ENCODE results near the gene CSTF3.
A peak's percentile ranks its signal among the peaks of the same experiment; 100 is the strongest.
"Not testable (repeated sequence)": the region's sequence is repeated elsewhere in the genome, so short reads cannot be mapped to it uniquely, and the experiment has no call there.

The CSTF3 gene

DNA sequence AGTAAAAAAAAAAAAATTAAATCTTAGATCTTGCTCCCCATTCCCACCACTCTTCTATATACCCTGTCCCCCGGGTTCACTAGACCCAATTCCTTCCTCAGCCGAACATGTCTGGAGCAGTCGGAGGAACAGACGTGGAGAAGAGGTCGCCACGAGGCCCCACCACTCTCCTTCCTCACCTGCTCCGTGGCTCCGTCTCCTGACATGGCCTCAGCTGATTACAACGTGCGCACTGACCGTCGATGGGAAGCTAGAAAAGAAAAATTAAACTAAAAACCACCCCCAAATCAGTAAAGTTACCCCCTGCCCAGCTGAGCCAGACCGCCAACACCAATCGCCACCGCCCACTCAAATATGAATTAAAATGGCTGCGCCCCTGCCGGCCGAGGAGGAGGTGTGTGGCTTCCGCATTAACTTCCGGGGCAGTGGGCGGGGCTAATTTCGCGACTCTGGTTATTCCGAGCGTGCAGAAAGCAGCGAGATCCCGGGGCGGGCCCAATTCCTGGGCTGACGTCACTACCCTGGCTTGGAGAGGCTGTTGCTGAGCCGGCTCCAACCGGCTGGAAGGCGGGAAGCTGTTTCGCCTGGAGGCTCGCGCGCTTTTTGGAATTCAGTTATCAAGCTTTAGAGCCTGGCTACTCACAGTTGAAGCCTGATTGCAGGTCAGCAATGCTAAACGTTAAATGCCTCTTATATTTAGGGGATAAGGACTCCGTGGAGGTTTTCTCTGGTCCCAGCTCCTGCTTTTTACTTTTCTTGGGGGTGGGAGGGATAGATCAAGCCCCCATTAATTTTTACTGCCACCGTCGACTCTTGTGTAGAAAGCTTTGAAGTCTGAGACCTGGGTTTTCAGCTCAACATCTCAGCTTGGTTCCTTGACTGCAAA, at the start of gene CSTF3:
Gene CSTF3 (minus strand): TSS at position 361 of the 886 bp plus-strand sequence. CDS start 155 bp downstream, at position 206.
- DNase-seq: peak; percentile 98 to 99

- DNase-seq: no peak
Measured at GRCh38 chr11:33208150-33208549, 46.9 kb upstream of the CSTF3 start.

DNA sequence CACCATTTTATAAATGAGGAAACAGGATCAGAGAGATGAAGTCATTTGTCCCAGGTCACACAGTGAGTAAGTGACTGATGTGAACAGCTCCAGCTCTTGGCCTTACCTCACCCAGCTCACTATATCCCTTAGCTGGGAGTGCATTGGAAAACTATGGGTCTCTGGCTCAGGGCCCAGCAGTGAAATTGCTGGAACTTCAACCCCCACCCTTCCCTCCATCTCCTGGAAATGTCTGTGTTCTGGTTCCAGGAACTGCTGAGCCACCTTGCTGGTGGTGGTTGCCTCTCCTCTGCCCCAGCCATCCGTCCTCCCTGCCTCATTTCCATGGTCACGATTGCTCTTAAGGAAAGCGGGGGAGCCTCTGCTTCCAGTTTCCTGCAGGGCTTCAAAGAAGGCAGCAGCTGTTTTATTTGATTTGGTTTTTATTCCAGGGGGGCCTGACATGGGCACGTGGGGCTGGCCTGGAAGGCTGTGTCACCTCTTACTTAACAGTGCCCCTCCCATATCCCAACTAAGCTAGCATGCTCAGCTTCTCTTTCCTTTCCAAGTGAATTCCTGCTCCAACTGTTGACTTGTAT, 46.2 kb upstream of the CSTF3 start:
- DNase-seq: no peak

DNA sequence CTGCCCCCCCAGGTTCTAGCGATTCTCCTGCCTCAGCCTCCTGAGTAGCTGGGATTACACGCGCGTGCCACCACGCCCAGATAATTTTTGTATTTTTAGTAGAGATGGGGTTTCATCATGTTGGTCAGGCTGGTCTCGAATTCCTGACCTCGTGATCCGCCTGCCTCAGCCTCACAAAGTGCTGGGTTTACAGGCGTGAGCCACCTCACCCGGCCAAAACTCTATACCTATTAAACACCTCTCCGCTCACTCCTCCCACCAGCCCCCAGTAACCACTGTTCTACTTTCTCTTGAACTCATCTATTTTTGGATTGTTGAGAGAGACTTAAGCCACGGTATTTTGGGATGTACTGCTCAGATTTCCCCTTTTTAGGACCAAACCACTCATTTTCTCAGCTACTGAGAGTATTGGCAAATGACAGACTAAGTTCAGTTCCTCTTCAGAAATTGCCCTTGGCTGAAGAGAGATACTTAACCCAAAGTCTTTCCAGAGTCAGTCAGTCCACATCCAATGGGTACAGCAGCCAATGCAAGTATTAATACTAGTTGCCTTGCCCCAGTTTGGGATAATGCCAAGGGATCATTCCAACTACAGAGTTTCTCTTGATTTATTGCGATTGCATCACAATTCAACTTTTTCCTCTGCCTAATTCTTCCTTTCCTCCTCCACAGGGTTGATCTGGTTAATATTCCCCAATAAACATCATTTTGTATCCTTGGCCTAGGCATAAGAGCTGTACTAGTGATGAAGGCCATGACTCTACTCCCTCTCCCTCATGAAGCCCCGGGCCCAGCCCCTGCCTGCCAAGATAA, 36.8 kb upstream of the CSTF3 start:
- DNase-seq: no peak

DNA sequence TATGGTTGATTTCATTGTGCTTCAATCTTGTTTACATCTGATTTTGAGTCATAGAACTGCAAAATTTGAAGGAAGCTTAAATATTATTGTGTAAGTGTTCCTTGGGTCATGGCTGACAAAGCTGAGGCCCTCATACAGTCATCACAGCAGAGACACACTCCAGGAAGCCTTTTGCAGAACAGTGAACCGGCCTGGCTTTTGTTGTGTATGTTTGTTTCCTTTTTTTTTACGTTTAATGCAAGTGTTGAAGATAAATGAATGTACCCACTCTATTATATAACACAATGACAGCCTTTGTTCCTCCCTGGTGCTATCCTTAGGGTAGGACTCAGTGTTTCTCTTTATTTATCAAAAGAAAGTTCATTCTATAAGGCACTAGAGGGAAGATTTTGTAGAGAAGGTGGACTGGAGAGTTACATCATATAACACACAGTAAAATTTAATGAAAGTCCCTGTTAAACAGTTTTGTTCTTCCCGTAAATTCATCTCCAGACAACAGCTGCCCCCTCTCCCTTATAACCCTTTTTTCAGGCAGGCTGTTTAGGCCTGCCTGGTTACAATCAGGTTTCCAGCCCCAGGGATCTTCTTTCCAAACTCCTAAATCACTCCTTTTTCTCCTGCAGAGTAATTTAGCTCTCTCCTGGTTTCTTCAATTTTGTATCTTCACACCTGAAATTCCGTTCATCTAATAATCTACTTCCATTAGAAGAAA, 34.3 kb upstream of the CSTF3 start:
- DNase-seq: no peak

GRCh38 chr11:33194455-33194854, 33.2 kb upstream of the CSTF3 start:
- no peak for DNase-seq

GRCh38 chr11:33191467-33191866, 30.2 kb upstream of the CSTF3 start:
- no peak for DNase-seq

DNA sequence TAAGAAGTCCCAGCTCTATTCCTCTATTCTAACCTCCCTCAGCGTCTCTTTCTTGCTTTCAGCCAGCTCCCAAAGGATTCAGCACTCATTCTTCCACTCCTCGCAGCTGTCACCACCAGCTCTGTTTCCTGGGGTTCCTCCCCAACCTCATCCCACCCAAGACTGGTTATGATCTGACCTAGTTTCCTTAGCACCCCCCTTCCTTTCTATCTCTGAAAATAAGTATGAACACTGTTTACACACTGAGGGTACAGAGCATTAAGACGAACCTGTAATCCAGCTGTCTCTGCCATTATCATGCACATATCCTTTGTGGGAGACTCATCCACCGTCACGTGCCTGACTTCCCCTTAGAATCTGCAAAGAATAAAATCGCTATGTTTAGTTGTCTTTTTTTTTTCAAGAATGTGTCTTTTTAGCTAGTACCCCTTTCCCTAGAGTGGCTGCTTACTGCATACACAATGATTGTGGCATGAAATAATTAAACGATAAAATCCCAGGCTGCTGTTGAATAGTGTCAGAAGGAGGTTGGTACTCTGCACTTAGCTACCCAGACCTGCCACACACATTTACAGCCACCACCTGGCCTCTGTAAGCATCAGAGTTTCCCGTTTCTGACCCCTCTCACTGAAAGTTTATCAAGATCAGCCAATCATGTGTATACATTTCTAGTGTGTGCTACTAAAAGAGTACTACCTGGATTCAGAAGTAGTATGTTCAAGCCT, 26.9 kb upstream of the CSTF3 start:
- no peak for DNase-seq

- no peak for DNase-seq
Measured at GRCh38 chr11:33185756-33186155, 24.5 kb upstream of the CSTF3 start.

- no peak for DNase-seq
Measured at GRCh38 chr11:33182246-33182878, 21.1 kb upstream of the CSTF3 start.

GRCh38 chr11:33179348-33179803, 18.1 kb upstream of the CSTF3 start:
- DNase-seq: no peak

DNA sequence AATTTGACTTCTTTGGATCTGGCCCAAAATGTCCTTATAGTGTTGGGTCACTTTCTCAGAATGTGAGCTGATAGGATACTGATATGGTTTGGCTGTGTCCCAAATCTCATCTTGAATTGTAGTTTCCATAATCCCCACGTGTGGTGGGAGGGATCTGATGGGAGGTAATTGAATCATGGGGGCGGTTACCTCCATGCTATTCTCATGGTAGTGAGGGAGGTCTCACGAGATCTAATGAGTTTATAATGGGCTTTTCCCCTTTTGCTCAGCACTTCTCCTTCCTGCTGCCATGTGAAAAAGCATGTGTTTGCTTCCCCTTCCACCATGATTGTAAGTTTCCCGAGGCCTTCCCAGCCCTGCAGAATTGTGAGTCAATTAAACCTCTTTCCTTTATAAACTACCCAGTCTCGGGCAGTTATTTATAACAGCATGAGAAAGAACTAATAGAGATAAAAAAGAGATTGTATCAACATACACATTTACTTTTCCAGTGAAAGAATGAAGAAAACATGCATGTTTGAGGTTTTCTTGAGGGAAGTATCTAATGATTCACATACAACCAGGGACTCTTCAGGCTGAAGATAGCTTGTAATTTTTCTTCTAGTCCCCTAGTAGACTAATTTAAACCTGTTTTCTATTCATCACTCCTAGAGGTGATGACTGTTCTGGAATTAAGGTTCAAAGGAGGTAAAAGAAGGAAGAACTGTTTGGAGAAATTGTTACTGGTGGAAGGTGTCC, 17.3 kb upstream of the CSTF3 start:
- no peak for DNase-seq

DNA sequence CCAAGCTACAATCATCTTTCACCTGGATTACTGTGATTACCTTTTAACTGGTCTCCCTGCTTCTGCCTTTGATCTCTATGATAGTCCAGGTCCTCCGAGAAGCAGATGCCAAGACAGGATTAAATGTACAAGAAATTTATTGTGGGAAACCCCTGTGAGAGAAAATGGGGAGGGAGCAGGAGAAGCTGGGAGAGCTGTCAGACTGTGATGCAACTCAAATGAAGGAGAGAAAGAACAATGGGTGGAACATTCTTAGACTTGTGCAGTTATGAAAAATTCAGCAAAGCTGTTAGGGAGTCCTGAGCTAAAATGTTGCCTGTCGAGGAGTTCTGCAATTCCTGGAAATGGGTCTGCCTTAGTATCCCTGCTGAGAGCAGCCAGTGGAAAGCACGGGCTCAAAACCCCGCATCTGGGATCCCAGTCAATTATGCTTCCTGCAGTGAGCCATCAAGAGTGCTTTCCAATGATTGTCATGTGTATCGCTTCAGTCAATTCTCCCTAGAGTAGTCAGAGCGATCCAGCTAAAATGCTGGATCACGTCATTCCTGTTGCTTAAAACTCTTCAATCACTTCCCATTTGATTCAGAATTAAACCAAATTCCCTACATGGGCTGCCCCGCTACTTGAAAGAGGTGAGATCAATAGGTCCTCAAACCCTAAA, 16.5 kb upstream of the CSTF3 start:
- no peak for DNase-seq

DNA sequence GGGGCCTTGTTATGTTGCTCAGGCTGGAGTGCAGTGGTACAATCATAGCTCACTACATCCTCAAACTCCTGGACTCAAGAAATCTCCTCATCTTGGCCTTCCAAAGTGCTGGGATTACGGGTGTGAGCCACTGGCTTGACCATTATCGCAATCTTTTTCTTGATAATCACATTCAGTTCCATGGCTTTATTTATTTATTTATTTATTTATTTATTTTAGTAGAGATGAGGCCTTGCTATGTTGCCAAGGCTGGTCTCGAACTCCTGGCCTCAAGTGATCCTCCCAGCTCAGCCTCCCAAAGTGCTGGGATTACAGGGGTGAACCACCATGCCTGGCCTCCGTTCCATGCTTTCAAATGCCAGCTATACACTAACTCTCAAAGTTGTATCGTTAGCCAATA, 15.5 kb upstream of the CSTF3 start:
- DNase-seq: not testable (repeated sequence)

- no peak for DNase-seq
Measured at GRCh38 chr11:33172996-33173395, 11.7 kb upstream of the CSTF3 start.

- no peak for DNase-seq
Measured at GRCh38 chr11:33172345-33172744, 11.1 kb upstream of the CSTF3 start.

GRCh38 chr11:33171251-33171650, 10.0 kb upstream of the CSTF3 start:
- no peak for DNase-seq

DNA sequence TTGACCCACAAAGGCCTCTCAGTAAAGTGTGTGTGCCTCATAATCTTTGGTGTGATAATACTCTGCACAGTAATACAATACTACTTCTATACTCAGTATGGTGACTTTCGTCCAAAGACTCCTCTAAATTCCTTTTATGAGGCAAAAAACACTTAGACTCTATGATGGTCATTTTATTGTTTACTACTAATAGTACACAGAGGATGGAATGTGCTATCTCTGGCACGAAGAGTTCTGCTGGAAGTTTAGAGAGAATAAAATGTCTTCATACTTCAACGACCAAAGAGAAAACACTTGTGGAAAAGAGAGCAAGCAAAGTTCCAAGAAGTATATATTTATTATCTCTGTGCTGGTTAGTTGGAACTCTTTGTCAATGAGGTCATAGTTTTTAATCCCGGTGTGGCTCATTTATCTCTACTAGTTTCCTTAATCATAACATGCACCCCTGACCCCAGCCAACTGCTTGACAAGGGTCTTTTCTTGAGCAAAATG, 7.5 kb upstream of the CSTF3 start:
- no peak for DNase-seq

DNA sequence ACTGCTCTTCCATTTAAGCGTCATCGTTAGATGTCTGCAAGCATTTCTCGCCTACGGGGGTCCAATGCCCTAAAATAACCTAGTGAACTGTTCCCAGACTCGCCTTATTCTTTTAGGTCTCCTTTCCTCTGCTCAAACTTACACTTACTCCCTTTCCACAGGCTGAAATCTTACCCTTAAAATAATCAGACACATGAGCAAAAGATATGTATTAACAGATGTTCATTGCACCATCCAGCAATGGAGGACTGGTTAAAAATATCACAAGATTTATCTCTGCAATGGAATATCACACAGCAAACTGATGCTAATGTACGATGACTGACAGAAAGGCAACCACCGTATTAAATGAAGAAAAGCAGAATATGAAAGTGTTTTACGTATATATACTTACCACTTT, 1.6 kb upstream of the CSTF3 start:
- DNase-seq: no peak

DNA sequence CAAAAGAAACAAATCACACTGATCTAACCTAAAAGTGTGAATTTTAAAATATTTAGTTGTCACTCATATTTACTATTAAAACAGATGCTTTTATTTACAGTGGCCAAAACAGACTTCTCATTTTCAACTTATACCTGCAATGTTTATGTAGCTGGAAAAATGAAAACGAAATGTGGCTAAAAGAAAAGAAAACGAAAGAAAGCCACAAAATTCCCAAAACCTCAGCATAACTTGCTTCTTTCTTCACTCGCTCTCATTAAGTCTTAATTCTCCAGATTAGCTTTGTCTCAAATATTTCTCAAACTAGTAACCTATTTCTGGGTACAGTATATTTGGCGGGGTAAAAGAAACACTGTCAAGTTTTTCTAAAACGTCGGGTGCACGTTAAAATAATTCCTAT, 693 bp downstream of the CSTF3 start:
- no peak for DNase-seq
